GM21619 (cell line): Measurements from ENCODE around the gene DHRS13.
"Not testable (repeated sequence)": the region's sequence is repeated elsewhere in the genome, so short reads cannot be mapped to it uniquely, and the experiment has no call there.

Experiments used
- ATAC-seq: cut with Tn5 transposase; IDR thresholded peaks from one replicate; pipeline ENCODE4 v1.9.1; 2021; ENCODE audit not compliant: unreplicated experiment

DHRS13 gene

DNA sequence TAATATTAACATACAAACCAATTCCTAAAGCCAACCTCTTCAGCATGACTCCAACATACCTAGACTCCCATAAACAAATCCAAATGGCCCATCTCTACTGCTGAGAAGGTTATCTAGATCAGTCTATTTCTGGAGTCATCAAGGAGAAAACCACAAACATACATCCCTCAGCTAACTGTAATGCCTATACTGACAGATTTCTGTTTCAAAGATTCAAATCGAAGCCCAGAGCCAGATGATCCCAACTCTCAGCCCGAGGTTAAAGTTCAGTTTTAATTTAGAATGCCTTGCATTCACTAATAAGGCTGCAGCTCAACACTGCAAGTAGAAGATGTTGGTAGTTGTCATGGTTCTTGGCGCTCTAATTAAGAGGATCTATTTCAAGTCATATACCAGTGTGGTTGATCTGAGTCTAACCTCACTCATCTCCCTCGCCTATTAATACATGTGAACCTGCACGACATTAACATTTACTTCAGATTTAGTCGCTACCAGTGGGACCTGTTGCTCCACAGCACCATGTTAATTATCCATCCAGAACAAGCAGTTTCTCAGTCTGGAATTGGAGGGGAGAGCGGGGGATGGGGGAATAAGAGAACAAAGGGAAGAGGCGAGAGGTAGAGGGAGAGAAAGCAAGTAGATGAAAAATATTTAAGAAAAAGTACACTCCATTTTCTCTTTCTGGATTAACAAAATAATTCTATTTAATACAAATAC, 33.0 kb upstream of the DHRS13 start:
- no peak for ATAC-seq

DNA sequence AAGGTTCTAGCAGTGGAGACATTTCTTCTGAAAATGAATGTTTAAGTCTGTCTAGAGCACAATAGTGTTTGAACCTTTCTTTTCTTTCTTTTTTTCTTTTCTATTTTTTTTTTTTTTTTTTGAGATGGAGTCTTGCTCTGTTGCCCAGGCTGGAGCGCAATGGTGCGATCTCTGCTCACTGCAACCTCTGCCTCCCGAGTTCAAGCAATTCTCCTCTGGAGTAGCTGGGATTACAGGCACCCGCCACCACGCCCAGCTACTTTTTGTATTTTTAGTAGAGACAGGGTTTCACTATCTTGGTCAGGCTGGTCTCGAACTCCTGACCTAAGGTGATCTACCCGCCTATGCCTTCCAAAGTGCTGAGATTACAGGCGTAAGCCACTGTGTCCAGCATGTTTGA, 31.6 kb upstream of the DHRS13 start:
- ATAC-seq, result not testable (repeated sequence)

GRCh38 chr17:28929787-28930186, 26.9 kb upstream of the DHRS13 start:
- ATAC-seq, result no peak

DNA sequence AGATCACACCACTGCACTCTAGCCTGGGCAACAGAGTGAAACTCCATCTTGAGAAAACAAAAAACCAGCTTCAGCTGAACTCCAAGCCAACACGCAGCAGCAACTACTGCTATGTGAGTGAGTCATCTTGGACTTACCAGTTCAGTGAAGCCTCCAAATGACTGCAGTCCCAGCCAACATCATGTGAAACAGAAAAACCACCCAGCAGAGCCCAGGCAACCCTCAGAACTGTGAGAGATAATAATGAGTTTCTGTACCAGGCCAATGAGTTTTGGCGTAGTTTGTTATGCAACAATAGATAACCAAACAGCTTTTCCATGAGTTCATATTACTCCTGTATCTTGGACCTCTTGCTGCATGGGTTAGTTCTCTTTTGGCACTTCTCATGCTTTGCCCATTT, 25.2 kb upstream of the DHRS13 start:
- ATAC-seq, result no peak

GRCh38 chr17:28926786-28927185, 23.9 kb upstream of the DHRS13 start:
- ATAC-seq, result no peak

GRCh38 chr17:28926366-28926765, 23.5 kb upstream of the DHRS13 start:
- ATAC-seq, result no peak

GRCh38 chr17:28925912-28926365, 23.1 kb upstream of the DHRS13 start:
- no peak for ATAC-seq

DNA sequence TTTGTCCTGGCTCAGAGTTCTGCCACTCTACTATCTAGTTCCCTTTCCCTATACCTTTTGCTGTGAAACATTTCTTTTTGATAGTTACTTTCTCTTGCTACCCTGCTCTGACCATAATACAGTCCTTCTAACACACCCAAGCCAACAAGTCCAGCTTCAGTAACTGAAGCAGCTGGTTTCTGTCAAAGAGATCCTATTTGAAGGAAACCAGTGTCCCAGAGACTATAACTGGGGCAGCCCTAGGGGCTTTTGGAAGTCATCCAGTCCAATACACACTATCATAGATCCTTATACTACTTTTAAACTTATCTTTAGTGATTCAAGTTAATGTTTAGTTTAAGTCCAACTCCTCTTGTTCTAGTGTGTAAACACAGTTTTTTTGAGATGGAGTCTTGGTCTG, 17.3 kb upstream of the DHRS13 start:
- ATAC-seq, result no peak

- ATAC-seq, result no peak
Observed at GRCh38 chr17:28918295-28918694, 15.4 kb upstream of the DHRS13 start.

- no peak for ATAC-seq
Observed at GRCh38 chr17:28917465-28917864, 14.6 kb upstream of the DHRS13 start.

DNA sequence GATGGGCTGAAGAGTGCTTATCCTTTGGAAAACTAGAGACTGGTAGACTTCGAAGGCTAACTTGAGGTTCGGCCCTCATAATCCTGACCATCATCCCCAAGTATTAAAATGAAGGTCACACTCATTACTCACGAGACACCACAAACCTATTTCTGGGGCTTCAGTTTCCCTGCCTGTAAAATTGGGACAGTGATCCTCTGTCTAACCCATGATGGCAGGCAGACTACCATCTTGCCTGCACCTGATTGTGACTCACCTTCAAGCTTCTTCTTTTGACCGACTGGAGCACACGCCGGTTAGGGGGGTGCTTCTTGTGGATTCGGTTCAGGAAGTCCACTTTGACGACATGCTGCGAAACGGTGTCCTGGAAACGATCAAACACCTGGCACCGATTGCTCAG, 14.2 kb upstream of the DHRS13 start:
- ATAC-seq, result no peak

- ATAC-seq, result no peak
Observed at GRCh38 chr17:28916302-28916934, 13.5 kb upstream of the DHRS13 start.

DNA sequence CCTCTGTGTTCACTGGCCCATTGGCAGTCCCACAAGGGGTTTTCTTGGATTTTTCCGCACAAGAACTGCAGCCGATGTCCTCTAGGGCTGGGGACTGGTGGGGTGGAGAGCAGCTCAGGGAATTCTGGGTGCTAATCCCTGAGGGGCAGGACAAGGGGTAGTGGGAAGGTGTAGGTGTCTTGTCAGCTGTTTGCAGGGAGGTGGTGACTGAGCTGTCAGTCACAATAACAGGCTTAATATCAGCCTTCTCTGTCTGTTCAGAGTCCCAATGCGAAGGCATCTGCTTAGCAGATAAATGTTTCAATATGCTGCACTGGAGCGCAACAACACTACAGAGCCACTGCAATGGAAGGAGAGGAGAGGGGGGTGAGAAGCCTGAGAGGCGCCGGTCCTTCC, 10.1 kb upstream of the DHRS13 start:
- ATAC-seq, result no peak

DNA sequence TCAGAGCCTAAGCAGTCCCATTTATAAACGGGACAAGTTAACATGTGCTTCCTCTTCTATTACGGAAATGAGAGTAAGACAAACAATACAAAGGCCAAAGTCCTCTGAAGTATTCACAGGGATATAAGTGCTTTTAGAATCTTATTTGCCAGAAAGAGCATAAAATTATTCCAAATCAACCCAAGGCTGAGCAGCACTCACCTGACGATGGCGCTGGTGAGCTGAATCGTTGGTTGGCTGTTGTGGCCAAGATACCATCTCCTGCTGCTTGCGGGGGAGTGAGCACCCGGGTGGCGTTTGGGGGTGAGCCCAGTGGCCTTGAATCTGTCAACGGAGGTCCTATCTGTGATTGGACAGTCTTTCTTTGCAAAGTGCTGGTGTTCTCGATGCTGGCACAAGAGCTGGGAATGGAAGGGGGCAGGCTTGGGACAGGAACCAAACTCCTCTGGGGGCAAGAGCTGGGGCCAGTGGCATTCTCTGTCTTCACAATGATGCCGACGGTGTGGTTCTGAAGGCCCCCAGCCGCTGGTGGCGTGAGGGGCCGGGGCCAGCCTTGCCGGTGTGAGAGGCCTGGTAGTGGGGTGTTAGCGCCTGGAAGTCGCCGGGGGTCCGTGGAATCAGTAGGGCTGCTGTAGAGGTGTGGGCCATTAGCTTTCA, 9.5 kb upstream of the DHRS13 start:
- ATAC-seq, result no peak

DNA sequence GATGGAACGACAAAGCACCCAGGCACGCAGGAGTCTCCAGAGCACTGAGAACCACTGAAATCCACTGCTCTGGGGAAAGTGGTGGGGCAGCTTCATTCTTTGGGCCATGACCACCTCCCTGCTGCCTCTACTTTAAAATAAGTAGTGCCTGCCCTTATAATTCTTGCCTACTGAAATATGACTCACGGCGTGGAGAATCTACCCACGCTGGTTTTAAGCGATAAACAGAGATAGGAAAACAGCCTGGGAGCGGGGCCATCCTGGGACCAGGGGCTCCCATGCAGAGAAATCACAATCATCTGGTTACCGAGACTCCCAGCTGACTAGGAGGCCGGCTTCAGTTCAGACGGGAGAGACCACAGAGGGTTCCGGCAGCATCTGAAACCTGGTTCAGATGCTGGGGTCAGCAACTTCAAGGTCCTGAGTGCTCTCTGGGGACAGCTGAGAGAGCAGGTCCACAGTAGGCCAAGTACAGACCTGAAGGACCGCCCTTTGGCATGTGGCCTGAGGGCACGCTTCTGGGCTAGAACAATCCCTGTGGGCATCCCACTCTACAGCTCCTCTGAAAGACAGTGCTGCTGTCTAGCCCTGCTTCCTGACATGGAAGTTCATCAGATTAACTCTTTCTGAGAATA, 8.6 kb upstream of the DHRS13 start:
- no peak for ATAC-seq

- ATAC-seq, result no peak
Observed at GRCh38 chr17:28910534-28910933, 7.7 kb upstream of the DHRS13 start.

DNA sequence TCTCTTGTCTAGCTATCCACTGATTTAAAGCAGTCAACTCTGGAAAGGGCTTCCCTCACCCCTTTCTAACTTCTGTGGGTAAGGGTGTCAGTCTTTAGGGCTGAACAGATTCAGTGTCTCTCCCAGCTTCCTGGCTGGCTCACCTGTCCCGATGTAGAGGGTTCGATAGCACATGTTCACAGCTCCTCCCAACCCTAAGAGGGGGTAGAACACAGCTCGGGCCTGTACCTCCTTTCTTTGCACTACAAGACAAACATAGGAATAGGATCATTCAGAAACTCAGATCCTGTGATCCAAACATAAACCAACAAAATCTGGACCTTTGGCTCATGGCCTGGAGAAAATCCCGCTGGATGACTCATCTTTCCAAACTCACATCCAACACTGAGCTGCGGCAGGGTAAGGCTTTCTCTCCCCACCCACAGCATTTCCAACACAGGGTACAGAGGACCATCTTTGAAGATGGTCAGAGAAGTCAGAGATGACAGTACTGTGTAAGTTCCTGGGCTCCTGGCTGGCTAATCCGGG, 5.8 kb upstream of the DHRS13 start:
- ATAC-seq, result no peak

GRCh38 chr17:28907709-28908475, 5.0 kb upstream of the DHRS13 start:
- no peak for ATAC-seq

DNA sequence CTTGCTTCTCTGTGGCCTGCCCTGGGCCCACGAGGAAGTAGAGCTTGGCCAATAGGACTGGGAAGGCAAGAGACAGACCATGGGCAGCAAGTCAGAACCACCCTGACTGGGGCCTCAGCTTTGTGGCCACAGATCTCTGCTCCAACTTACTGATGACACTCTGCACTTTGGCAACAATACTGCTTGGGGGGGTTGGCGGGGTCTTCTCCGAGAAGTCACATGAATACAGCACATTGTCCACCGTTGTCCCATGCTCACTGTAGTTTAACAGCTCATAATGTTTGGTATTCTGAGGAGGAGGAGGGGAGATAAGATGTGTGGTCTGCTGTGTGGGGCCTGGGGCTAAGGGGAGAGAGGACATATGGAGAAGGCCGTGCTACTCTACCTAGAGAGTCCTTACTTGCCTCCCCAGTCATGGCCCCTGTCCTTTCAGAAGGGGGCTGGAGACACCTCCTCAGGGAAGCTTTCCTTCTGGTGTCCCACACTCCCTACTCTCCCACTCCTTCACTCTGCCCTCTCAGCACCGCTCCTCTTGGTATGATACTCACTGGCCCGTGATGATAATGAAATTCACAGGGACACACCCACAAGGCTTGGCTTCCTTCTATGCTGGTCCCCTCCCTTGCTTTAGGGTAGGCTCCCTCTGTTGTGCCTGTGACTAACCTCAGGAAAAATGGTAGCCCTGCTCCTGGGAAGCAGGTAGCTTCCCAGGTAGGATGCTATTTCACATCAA, 4.0 kb upstream of the DHRS13 start:
- ATAC-seq, result no peak

DNA sequence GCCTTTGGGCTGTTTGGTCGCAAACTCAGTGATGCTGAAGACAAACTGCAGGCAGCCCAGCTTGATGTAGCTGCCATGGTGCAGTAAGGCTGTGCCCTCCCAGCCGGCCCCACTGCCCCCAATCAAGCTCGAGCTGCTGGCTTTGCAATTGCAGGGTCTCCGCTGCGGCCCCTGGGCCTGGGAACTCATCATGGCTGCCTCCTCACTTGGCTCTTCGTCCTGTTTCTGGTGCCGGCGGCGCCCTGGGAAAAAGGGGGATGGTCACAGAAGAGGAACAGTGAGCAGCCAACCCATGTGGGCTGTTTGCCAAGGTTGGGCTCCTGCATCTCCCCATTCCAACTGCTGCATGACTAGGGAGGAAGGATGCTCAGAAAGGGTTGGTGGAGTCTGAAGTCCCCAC, 3.4 kb upstream of the DHRS13 start:
- no peak for ATAC-seq
